Peyer's patch (tissue), 4 donors: ENCODE measurements around the gene CBX2. TPM values are rescaled to one million over a fixed set of nuclear protein-coding genes. Genes with fewer than 3 reads are reported as not detected.

ENCODE experiments used
- DNase-seq, 3 donors: peaks; one replicate each; pipeline ENCODE4 v3.0.0-alpha.2; 2017 to 2019
- H3K27ac ChIP-seq, 4 donors: fragments of 200-600 bp; sonication (generic); one replicate each; pipeline ENCODE4 v1.5.1; 2016 to 2019
- H3K27me3 ChIP-seq, 2 donors: fragments of 200-600 bp; sonication (generic); one replicate each; pipeline ENCODE4 v1.5.1; 2019
- H3K36me3 ChIP-seq, 3 donors: fragments of 200-600 bp; sonication (generic); one replicate each; pipeline ENCODE4 v1.5.1; 2016 to 2019
- H3K4me1 ChIP-seq, 4 donors: fragments of 200-600 bp; sonication (generic); one replicate each; pipeline ENCODE4 v1.5.1; 2016 to 2019
- H3K4me3 ChIP-seq, 4 donors: fragments of 200-600 bp; sonication (generic); 1 replicate in 3 of 4; 2 replicates in 1 of 4; pipeline ENCODE4 v1.5.1; 2016 to 2019; ENCODE audit warnings: mild to moderate bottlenecking in 1 of 4
- H3K9me3 ChIP-seq, 4 donors: fragments of 200-600 bp; sonication (generic); one replicate each; pipeline ENCODE4 v1.5.1; 2016 to 2019; ENCODE audit warnings: mild to moderate bottlenecking in 1 of 4
- POLR2A ChIP-seq, 2 donors: fragments of 450-650 bp; IDR thresholded peaks; one replicate each; pipeline ENCODE4 v1.5.1; 2017; ENCODE audit warnings: antibody characterized with exemption in 2 of 2, mild to moderate bottlenecking in 2 of 2, moderate library complexity in 2 of 2
- total RNA-seq, 4 donors: library from RNA; depleted of rRNA; stranded (reverse); fragments of >200 nt; gene quantifications; one replicate each; pipeline ENCODE4 v1.1.0, GENCODE V29; 2016
- TF ChIP-seq, protein P1 (sequence below), 6 experiments: fragments of 450-650 bp in 4 of 6; fragments of 200-600 bp in 2 of 6; sonication (generic) in 1 of 6; IDR thresholded peaks; one replicate each; pipeline ENCODE4 v1.5.1; 2017 to 2019; ENCODE audit warnings: antibody characterized with exemption in 6 of 6, mild to moderate bottlenecking in 3 of 6, moderate library complexity in 1 of 6

The CBX2 gene
- total RNA-seq, 4 donors from 2014 or later: 0.18 to 0.85 (median 0.81) TPM

DNA sequence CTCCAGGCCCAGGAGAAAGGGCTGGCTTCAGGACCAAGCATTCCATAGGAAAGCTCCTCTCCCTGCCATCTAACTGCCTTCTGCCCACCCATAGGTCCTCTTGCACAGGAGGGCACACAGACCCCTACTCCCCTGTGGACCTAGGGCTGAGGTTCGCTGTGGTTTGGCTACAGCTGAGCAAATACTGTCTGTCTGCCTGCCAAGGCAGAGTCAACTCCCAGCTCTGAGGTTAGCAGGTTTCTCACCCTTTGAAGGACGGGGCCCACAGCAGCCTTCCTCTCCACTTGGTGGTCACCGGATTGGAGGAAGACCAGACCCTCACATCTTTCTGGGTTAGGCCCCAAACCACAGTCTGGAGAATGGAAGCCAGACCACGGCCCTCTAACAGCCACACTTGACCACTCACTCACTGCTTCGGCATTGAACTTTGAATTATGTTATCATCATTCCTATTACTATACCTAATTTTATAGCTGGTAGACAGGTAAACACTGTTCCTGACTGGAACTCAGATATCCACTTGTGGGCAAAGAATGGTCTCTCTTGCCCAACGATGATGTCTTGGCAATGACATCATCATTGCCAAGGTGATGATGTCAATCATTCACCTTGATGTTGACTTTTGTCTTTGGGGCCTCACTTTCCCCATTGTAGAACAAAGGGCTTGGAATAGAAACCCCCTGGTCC, 47.1 kb downstream of the CBX2 start:
- peaks cover 0 to 7% (median 1%) of the 10 kb centered on the region in 4 donors for H3K4me1 ChIP-seq
- no peak for TF ChIP-seq POLR2A (IDR thresholded peaks at IDR 0.05)
- TF ChIP-seq, protein P1, sequence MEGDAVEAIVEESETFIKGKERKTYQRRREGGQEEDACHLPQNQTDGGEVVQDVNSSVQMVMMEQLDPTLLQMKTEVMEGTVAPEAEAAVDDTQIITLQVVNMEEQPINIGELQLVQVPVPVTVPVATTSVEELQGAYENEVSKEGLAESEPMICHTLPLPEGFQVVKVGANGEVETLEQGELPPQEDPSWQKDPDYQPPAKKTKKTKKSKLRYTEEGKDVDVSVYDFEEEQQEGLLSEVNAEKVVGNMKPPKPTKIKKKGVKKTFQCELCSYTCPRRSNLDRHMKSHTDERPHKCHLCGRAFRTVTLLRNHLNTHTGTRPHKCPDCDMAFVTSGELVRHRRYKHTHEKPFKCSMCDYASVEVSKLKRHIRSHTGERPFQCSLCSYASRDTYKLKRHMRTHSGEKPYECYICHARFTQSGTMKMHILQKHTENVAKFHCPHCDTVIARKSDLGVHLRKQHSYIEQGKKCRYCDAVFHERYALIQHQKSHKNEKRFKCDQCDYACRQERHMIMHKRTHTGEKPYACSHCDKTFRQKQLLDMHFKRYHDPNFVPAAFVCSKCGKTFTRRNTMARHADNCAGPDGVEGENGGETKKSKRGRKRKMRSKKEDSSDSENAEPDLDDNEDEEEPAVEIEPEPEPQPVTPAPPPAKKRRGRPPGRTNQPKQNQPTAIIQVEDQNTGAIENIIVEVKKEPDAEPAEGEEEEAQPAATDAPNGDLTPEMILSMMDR (IDR thresholded peaks at IDR 0.05): no peak
- H3K27me3 ChIP-seq: no peaks in the 10 kb centered on the region
- no peaks in the 10 kb centered on the region for H3K36me3 ChIP-seq
- no peak overlapping the region for H3K4me3 ChIP-seq
- DNase-seq: no peak
- no peak overlapping the region for H3K27ac ChIP-seq
- H3K9me3 ChIP-seq: no peaks in the 10 kb centered on the region

DNA sequence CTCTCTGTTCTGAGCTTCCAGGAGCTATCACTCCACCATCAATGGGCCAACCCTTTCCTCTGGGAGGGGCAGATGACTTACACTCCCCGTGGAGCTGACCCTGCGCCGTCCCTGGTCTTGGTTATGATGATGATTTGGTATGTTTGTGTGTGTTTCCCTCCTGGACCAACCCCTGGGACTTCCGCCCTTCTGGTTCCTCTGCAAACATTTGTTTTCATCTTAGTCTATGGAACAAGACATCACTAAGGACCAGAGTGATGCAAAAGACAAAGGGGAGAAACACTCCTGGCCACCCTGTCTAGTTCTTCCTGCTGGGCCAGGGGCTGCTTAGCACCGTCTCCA, 47.6 kb downstream of the CBX2 start:
- Histone ChIP-seq H3K9me3 (no peaks in the 10 kb centered on the region), H3K27me3 (no peaks in the 10 kb centered on the region), H3K4me3 (no peak overlapping the region), H3K4me1 (peaks cover 0 to 7% (median 1%) of the 10 kb centered on the region in 4 donors), H3K36me3 (no peaks in the 10 kb centered on the region), H3K27ac (no peak overlapping the region)
- no peak for DNase-seq
- no peak for TF ChIP-seq POLR2A (IDR thresholded peaks at IDR 0.05)
- TF ChIP-seq, protein P1 (IDR thresholded peaks at IDR 0.05): no peak

DNA sequence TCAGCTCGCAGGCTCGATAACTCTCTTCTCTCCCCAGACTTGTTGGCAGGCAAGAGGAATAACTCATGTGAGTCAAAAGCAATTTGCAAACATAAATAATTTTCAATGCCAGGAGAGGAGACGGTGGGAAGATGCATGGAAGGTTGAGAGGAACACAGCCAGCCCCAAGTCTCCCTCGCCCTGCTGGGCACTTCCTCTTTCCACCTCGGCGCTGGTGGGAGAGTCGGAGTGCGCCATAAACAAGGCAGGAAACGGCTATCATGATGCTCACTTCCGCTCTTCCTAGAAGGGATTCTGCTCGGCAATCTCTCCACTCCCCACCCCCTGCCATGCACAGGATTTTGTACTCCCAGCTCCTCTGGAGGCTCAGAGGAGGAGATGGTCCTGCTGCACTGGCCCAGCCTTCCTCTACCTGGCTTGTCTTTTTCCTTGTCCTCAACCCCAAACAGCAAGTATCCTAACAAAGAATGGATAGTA, 48.3 kb downstream of the CBX2 start:
- H3K9me3 ChIP-seq: no peaks in the 10 kb centered on the region
- H3K4me1 ChIP-seq: peaks cover 0 to 12% (median 1%) of the 10 kb centered on the region in 4 donors
- TF ChIP-seq, protein P1 (IDR thresholded peaks at IDR 0.05): no peak
- TF ChIP-seq POLR2A (IDR thresholded peaks at IDR 0.05): no peak
- DNase-seq: no peak
- H3K27ac ChIP-seq: no peak overlapping the region
- no peaks in the 10 kb centered on the region for H3K27me3 ChIP-seq
- H3K36me3 ChIP-seq: no peaks in the 10 kb centered on the region
- no peak overlapping the region for H3K4me3 ChIP-seq

DNA sequence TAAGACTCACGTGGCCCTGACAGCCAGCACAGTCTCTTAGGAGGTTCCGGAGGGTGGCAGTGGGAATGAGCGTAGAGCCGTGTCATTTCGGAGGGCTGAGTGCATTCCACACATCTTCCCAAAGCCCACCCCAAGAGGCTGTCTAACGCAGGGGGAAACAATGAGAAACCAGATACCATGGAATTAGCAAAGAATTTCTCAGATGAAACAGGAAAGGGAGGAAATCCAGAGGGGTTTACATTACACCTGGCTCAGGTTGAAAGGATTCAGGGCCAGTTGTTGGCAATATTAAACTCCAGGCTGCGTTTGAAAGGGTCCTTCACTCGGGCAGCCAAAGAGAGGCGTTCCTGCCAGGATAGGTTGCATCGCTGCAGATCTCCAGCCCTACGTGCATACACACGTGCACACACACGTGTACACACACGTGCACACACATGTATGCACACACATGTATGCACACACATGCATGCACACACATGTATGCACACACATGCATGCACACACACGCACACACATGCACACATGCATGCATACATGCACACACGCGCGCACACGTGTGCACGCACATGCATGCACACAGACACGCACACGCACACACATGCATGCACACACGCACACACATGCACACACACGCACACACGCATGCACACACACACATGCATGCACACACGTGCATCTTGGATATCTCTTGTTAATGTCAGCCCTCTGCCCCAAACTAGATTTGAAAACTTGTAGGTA, 49.1 kb downstream of the CBX2 start:
- H3K9me3 ChIP-seq: no peaks in the 10 kb centered on the region
- no peak for TF ChIP-seq POLR2A (IDR thresholded peaks at IDR 0.05)
- TF ChIP-seq, protein P1 (IDR thresholded peaks at IDR 0.05): no peak
- H3K27me3 ChIP-seq: no peaks in the 10 kb centered on the region

DNA sequence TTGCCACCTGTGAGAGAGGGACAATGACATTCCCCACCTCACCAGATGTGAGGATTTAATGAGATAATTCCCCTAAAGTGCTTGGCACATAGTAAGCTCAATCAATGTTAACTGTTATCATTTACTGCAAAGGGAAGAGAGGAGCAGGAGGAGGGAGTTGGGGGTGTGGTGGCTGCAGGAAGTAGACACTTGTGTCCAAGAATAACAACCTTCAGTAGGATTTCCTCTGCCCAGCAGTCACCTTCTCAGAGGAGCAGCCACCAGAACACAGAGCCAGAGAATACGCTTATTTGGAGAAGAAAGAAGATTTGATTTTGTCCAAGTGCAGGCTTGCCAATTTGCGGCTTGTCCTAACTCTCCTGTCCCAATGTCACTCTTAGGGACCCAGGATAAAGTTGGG, 51.1 kb downstream of the CBX2 start:
- H3K9me3 ChIP-seq: no peaks in the 10 kb centered on the region

More for the DNA sequence above, 49.1 kb downstream of the CBX2 start:
- Histone ChIP-seq H3K4me1 (peaks cover 2 to 19% (median 6%) of the 10 kb centered on the region in 4 donors), H3K27ac (no peak overlapping the region), H3K36me3 (no peaks in the 10 kb centered on the region), H3K4me3 (no peak overlapping the region)
- no peak for DNase-seq

More for the DNA sequence above, 51.1 kb downstream of the CBX2 start:
- H3K27ac ChIP-seq: no peak overlapping the region
- TF ChIP-seq POLR2A (IDR thresholded peaks at IDR 0.05): no peak
- TF ChIP-seq, protein P1 (IDR thresholded peaks at IDR 0.05): no peak
- H3K4me3 ChIP-seq: no peak overlapping the region
- peaks cover 0 to 6% (median 0%) of the 10 kb centered on the region in 3 donors for H3K36me3 ChIP-seq
- H3K27me3 ChIP-seq: no peaks in the 10 kb centered on the region
- H3K4me1 ChIP-seq: peaks cover 9 to 36% (median 12%) of the 10 kb centered on the region in 4 donors
- no peak for DNase-seq
